ENCODE results near the gene DCDC2B. TPM values are rescaled to one million over a fixed set of nuclear protein-coding genes. Genes with fewer than 3 reads are reported as not detected.

Gene DCDC2B
- polyA plus RNA-seq, 4 donors: 0.41 TPM; not detected in 3

- H3K27ac ChIP-seq (ENCODE audit: low read depth in 1 of 3, low read length in 2 of 3): peak overlapping the region; percentile 32 to 86 (median 75)
Measured at GRCh38 chr1:32215629-32216480, 7.0 kb downstream of the DCDC2B start.

GRCh38 chr1:32216566-32216965 is 7.7 kb downstream of the DCDC2B start:
- Histone ChIP-seq H3K36me3 (ENCODE audit: control insufficient read depth in 3 of 3, insufficient read depth in 2 of 3, low read depth in 1 of 3, low read length in 3 of 3) (peaks cover 0 to 49% (median 2%) of the 10 kb centered on the region in 3 donors), H3K4me1 (ENCODE audit: control insufficient read depth in 3 of 3, insufficient read depth in 2 of 3, low read depth in 1 of 3, low read length in 2 of 3) (peaks cover 0 to 23% (median 1%) of the 10 kb centered on the region in 3 donors), H3K27ac (ENCODE audit: low read depth in 1 of 3, low read length in 2 of 3) (peak overlapping the region; percentile 33 to 86 (median 75)), H3K9me3 (ENCODE audit: control insufficient read depth in 2 of 2, insufficient read depth in 1 of 2, low read depth in 1 of 2, low read length in 1 of 2) (no peaks in the 10 kb centered on the region), H3K27me3 (ENCODE audit: control insufficient read depth in 3 of 3, insufficient read depth in 3 of 3, low read length in 3 of 3) (no peaks in the 10 kb centered on the region), H3K4me3 (ENCODE audit: low read depth in 1 of 3, low read length in 3 of 3) (no peak overlapping the region)
- FAIRE-seq: no peak
- WGBS, 3 donors: 84 to 89% (median 86%) methylated on average over 5 of the region's 5 CpGs
- DNase-seq: no peak

More at GRCh38 chr1:32215629-32216480, 7.0 kb downstream of the DCDC2B start:
- H3K36me3 ChIP-seq (ENCODE audit: control insufficient read depth in 3 of 3, insufficient read depth in 2 of 3, low read depth in 1 of 3, low read length in 3 of 3): peaks cover 0 to 49% (median 2%) of the 10 kb centered on the region in 3 donors
- 39 to 65% (median 58%) methylated on average over 10 of the region's 10 CpGs for WGBS, 3 donors
- H3K9me3 ChIP-seq (ENCODE audit: control insufficient read depth in 2 of 2, insufficient read depth in 1 of 2, low read depth in 1 of 2, low read length in 1 of 2): no peaks in the 10 kb centered on the region
- no peak overlapping the region for H3K4me3 ChIP-seq (ENCODE audit: low read depth in 1 of 3, low read length in 3 of 3)
- H3K27me3 ChIP-seq (ENCODE audit: control insufficient read depth in 3 of 3, insufficient read depth in 3 of 3, low read length in 3 of 3): no peaks in the 10 kb centered on the region
- H3K4me1 ChIP-seq (ENCODE audit: control insufficient read depth in 3 of 3, insufficient read depth in 2 of 3, low read depth in 1 of 3, low read length in 2 of 3): peaks cover 0 to 17% (median 0%) of the 10 kb centered on the region in 3 donors
- FAIRE-seq (no peak), DNase-seq (peak; percentile 75 to 84)

- Histone ChIP-seq H3K4me1 (ENCODE audit: control insufficient read depth in 3 of 3, insufficient read depth in 2 of 3, low read depth in 1 of 3, low read length in 2 of 3) (peaks cover 1 to 31% (median 4%) of the 10 kb centered on the region in 3 donors), H3K4me3 (ENCODE audit: low read depth in 1 of 3, low read length in 3 of 3) (no peak overlapping the region), H3K36me3 (ENCODE audit: control insufficient read depth in 3 of 3, insufficient read depth in 2 of 3, low read depth in 1 of 3, low read length in 3 of 3) (peaks cover 0 to 42% (median 2%) of the 10 kb centered on the region in 3 donors), H3K9me3 (ENCODE audit: control insufficient read depth in 2 of 2, insufficient read depth in 1 of 2, low read depth in 1 of 2, low read length in 1 of 2) (no peaks in the 10 kb centered on the region), H3K27ac (ENCODE audit: low read depth in 1 of 3, low read length in 2 of 3) (no peak overlapping the region), H3K27me3 (ENCODE audit: control insufficient read depth in 3 of 3, insufficient read depth in 3 of 3, low read length in 3 of 3) (no peaks in the 10 kb centered on the region)
- FAIRE-seq (no peak), DNase-seq (no peak)
- WGBS, 3 donors: 86 to 94% (median 91%) methylated on average over 7 of the region's 7 CpGs
Measured at GRCh38 chr1:32219022-32219421, 10.1 kb downstream of the DCDC2B start.

- WGBS, 3 donors: 80 to 88% (median 84%) methylated on average over 4 of the region's 4 CpGs
Measured at GRCh38 chr1:32220746-32221580, 12.1 kb downstream of the DCDC2B start.

GRCh38 chr1:32221581-32221979 is 12.7 kb downstream of the DCDC2B start:
- WGBS, 3 donors: 7 to 10% (median 9%) methylated on average over 13 of the region's 13 CpGs
- Histone ChIP-seq H3K27ac (ENCODE audit: low read depth in 1 of 3, low read length in 2 of 3) (peak overlapping the region in 1 of 3 donors; percentile 96), H3K4me1 (ENCODE audit: control insufficient read depth in 3 of 3, insufficient read depth in 2 of 3, low read depth in 1 of 3, low read length in 2 of 3) (peaks cover 1 to 21% (median 4%) of the 10 kb centered on the region in 3 donors), H3K27me3 (ENCODE audit: control insufficient read depth in 3 of 3, insufficient read depth in 3 of 3, low read length in 3 of 3) (no peaks in the 10 kb centered on the region), H3K4me3 (ENCODE audit: low read depth in 1 of 3, low read length in 3 of 3) (peak overlapping the region; percentile 68 to 77 (median 76)), H3K36me3 (ENCODE audit: control insufficient read depth in 3 of 3, insufficient read depth in 2 of 3, low read depth in 1 of 3, low read length in 3 of 3) (peaks cover 0 to 40% (median 3%) of the 10 kb centered on the region in 3 donors), H3K9me3 (ENCODE audit: control insufficient read depth in 2 of 2, insufficient read depth in 1 of 2, low read depth in 1 of 2, low read length in 1 of 2) (no peaks in the 10 kb centered on the region)
- FAIRE-seq (no peak), DNase-seq (no peak)

More at GRCh38 chr1:32220746-32221580, 12.1 kb downstream of the DCDC2B start:
- Histone ChIP-seq H3K4me1 (ENCODE audit: control insufficient read depth in 3 of 3, insufficient read depth in 2 of 3, low read depth in 1 of 3, low read length in 2 of 3) (peaks cover 1 to 27% (median 4%) of the 10 kb centered on the region in 3 donors), H3K27me3 (ENCODE audit: control insufficient read depth in 3 of 3, insufficient read depth in 3 of 3, low read length in 3 of 3) (no peaks in the 10 kb centered on the region), H3K4me3 (ENCODE audit: low read depth in 1 of 3, low read length in 3 of 3) (peak overlapping the region in 2 of 3 donors; percentile 68 to 77), H3K27ac (ENCODE audit: low read depth in 1 of 3, low read length in 2 of 3) (peak overlapping the region in 1 of 3 donors; percentile 96), H3K36me3 (ENCODE audit: control insufficient read depth in 3 of 3, insufficient read depth in 2 of 3, low read depth in 1 of 3, low read length in 3 of 3) (peaks cover 0 to 40% (median 0%) of the 10 kb centered on the region in 3 donors), H3K9me3 (ENCODE audit: control insufficient read depth in 2 of 2, insufficient read depth in 1 of 2, low read depth in 1 of 2, low read length in 1 of 2) (no peaks in the 10 kb centered on the region)
- FAIRE-seq (no peak), DNase-seq (no peak)

- Histone ChIP-seq H3K27me3 (ENCODE audit: control insufficient read depth in 3 of 3, insufficient read depth in 3 of 3, low read length in 3 of 3) (no peaks in the 10 kb centered on the region), H3K4me3 (ENCODE audit: low read depth in 1 of 3, low read length in 3 of 3) (peak within 1 kb of the TSS; percentile 68 to 77 (median 76)), H3K9me3 (ENCODE audit: control insufficient read depth in 2 of 2, insufficient read depth in 1 of 2, low read depth in 1 of 2, low read length in 1 of 2) (no peaks in the 10 kb centered on the region), H3K27ac (ENCODE audit: low read depth in 1 of 3, low read length in 2 of 3) (peak within 1 kb of the TSS; percentile 68 to 96 (median 68)), H3K36me3 (ENCODE audit: control insufficient read depth in 3 of 3, insufficient read depth in 2 of 3, low read depth in 1 of 3, low read length in 3 of 3) (peaks cover 0 to 39% (median 3%) of the 10 kb centered on the region in 3 donors), H3K4me1 (ENCODE audit: control insufficient read depth in 3 of 3, insufficient read depth in 2 of 3, low read depth in 1 of 3, low read length in 2 of 3) (peaks cover 1 to 17% (median 4%) of the 10 kb centered on the region in 3 donors)
- FAIRE-seq: no peak
- WGBS, 3 donors: 0 to 1% (median 0%) methylated on average over 46 of the region's 46 CpGs
- DNase-seq: peak; percentile 95 to 97
Measured at GRCh38 chr1:32221980-32222755, 13.3 kb downstream of the DCDC2B start, which contains the start of the genes EIF3I and TMEM234. TSS of gene EIF3I (plus strand) at chr1:32222407. CDS start at chr1:32222442, 35 bp downstream. TSS of gene TMEM234 (minus strand) at chr1:32222353. CDS start at chr1:32222322, 31 bp downstream.

GRCh38 chr1:32223683-32224082 is 14.8 kb downstream of the DCDC2B start:
- Histone ChIP-seq H3K9me3 (ENCODE audit: control insufficient read depth in 2 of 2, insufficient read depth in 1 of 2, low read depth in 1 of 2, low read length in 1 of 2) (no peaks in the 10 kb centered on the region), H3K27me3 (ENCODE audit: control insufficient read depth in 3 of 3, insufficient read depth in 3 of 3, low read length in 3 of 3) (no peaks in the 10 kb centered on the region), H3K4me3 (ENCODE audit: low read depth in 1 of 3, low read length in 3 of 3) (no peak overlapping the region), H3K36me3 (ENCODE audit: control insufficient read depth in 3 of 3, insufficient read depth in 2 of 3, low read depth in 1 of 3, low read length in 3 of 3) (peaks cover 0 to 50% (median 6%) of the 10 kb centered on the region in 3 donors), H3K4me1 (ENCODE audit: control insufficient read depth in 3 of 3, insufficient read depth in 2 of 3, low read depth in 1 of 3, low read length in 2 of 3) (peaks cover 1 to 17% (median 4%) of the 10 kb centered on the region in 3 donors), H3K27ac (ENCODE audit: low read depth in 1 of 3, low read length in 2 of 3) (peak overlapping the region in 1 of 3 donors; percentile 21)
- FAIRE-seq (no peak), DNase-seq (no peak)
- whole genome bisulfite sequencing, 3 donors: 81 to 84% (median 84%) methylated on average over 3 of the region's 3 CpGs

All from small intestine (tissue), 7 donors.